HG03442 (cell line): ENCODE results near the gene TFRC.
A peak's percentile ranks its signal among the peaks of the same experiment; 100 is the strongest.
"Not testable (repeated sequence)": the region's sequence is repeated elsewhere in the genome, so short reads cannot be mapped to it uniquely, and the experiment has no call there.

Experiments used
- ATAC-seq: cut with Tn5 transposase; IDR thresholded peaks from one replicate; pipeline ENCODE4 v1.9.1; 2021; ENCODE audit warnings: mild to moderate bottlenecking, moderate library complexity; ENCODE audit not compliant: unreplicated experiment

The TFRC gene

DNA sequence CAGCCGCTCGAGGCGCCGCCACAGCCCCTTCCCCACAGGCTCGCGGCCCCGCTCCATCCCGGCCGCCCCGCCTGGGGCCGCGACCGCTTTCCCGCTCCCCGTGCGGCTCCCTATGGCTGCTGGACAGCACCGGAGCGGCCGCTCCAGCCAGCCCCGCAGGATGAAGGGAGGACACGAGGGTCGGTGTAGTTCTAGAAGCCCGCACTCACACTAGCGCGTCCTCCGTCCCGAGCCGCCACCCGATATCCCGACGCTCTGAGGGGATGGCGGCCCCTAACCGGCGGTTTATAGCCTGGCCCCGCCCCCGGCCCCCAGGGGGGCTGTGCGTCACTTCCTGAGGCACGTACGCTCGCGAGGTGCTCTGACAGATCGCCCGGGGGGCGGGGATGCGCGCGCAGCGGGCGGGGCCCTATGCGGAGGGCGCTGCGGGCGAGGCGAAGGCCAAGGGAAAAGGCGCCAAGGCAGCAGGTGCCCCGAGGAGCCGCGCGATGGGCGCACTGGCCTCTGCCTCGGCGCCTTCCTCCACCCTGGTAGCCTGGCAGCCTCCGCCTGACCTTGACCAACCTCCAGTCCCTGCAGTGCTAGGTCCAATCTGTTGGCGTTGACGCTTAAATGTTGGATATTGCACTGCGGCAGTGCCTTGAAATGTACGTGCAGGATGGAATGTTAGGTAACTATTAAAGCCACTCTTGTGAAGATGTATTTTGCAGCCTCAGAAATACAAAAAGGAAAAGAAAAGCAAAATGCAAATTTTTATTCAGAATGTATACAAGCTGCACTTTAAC is at the start of gene TFRC:
Gene TFRC (minus strand): TSS at position 257 of the 785 bp plus-strand sequence. CDS start 4,991 bp downstream, outside the sequence.
- ATAC-seq = peak; percentile 88

DNA sequence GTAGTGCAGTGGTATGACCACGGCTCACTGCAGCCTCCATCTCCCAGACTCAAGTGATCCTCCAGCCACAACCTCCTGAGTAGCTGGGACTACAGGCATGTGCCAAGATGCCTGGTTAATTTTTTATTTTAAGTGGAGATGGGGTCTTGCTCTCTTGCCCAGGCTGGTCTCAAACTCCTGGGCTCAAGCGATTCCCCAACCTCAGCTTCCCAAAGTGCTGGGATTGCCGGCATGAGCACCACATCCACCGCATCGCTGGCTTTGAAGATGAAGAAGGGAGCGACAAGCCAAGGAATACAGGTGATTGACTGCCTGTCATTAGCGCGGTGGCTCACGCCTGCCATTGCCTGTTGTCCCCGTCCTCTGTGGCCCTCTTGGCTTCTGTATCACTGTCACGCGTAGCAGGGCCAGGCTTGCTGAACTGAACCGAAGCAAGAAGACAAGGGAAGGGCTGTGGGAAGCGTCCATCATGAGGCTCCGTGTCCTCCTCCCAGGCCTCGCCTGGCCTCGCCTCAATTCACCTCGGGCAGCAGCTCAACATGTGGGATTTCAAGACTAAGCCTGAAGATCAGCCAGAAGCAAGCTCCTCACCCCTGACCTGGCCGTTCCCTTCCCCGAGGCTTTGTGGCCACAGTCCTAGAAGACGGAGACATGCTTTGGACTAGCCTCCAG is 46.4 kb upstream of the TFRC start:
- ATAC-seq = no peak

DNA sequence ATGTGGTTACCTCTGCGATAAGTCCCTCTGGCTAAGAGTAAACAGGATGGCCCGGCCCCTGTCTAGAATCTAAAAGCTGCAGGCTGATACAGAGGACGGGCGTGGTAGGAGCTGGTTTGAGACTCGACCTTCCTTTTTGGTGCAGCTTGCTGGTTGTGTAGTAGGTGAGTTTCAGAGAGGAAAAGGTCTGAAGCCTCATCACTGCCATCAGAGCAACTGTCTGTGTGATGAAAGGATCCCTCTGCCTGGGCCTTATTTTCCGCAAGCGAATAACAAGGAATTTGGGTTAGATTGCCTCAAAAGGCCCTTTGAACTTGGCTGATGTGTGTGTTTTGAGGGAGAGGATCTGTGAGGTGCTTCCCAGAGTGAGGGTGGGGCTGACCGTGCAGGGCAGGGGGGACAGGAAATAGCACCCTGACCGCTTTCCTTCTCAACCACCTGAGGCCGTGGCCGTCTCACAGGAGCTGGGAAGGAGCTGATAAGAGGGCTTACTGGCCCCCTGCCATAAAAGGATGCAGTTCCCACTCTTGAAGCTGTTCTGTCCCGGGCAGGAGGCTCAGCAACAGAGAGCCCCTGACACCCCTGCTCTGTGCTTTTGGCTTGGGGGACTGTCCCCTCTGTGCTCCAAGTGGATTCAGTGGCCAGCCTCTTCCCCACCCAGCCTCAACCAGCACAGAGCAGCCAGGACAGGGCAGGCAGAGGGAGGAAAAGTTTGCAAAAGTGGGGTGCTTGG is 45.6 kb upstream of the TFRC start:
- no peak for ATAC-seq

DNA sequence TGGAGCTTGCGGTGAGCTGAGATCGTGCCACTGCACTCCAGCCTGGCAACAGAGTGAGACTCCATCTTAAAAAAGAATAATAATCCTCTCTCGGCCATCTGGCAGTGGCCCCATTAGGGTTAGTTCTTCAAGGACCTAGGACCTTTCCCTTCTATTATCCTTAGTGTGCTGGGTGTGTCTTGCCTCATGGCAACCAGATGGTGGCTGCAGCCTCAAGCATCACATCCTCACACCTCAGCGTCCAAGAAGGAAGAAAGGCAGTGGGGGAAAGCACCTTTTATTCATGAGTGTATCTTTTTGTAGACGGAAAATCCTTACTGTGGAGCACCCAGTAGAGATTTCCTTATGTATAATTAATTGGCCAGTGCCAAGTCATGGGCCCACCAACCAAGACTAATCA is 42.7 kb upstream of the TFRC start:
- no peak for ATAC-seq

DNA sequence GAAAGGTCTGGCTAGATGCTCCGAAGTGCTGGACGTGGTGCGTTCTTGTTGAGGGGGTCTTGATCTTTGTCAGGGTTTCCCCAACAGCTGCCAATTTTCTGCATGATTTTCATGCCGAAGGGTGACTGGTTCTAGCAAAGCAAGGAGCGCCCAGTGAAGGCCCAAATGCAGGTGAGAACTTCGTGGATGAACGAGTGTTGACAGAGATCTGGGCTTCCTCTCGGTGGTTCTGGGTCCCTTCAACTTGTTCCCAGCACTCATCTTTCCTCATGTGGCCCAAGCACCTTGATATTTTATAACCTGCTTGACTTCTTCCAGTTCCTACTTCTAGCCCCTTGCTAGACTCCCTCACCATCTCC is 40.8 kb upstream of the TFRC start:
- no peak for ATAC-seq

DNA sequence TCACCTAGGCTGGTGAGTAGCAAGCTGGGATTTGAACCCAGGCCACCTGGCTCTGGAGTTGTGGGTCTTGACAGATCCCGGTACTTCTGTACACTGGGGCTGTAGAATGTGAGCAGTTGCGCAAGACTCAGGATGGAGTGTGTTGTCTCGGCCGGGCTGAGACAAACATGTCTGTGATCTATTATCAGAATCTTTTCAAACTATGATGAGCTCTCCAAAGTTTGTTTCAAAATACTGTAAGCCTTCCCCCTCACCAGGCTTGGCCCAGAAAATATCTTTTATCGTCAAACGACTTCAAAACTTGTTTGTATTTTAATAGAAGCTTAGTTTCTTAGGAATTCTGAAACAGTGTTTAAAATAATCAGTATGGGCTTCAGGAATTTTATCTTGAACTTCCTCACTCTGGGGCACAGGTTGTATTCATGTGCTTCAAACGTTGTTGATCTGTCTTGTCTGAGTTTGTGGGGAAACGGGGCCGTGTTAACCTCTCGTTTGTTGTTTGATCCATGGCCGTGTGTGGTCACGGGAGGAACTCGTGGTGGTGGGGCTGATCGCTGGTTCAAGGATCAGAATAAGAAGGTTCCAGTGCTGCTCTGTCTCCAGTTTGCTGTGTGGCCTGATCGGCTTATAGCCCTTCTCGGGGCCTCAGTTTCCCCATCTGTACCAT is 40.3 kb upstream of the TFRC start:
- ATAC-seq = no peak

DNA sequence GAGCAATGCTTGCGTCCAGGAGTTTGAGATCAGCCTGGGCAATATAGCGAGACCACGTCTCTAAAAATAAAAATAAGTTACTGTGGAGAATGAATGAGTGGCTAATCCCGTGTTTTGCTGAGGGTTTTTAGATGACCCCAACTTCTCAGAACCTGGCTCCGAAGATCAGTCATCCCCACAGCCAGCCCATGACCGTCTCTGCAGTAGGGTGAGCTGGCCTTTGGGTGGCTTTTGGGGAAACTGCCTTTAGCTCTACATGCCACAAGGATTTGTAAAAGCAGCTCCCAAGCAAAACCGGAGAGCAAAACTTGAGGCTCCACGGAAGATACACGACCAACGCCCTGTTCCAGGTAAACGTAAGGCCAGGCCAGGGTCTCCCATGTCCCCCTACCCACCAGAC is 39.2 kb upstream of the TFRC start:
- no peak for ATAC-seq

DNA sequence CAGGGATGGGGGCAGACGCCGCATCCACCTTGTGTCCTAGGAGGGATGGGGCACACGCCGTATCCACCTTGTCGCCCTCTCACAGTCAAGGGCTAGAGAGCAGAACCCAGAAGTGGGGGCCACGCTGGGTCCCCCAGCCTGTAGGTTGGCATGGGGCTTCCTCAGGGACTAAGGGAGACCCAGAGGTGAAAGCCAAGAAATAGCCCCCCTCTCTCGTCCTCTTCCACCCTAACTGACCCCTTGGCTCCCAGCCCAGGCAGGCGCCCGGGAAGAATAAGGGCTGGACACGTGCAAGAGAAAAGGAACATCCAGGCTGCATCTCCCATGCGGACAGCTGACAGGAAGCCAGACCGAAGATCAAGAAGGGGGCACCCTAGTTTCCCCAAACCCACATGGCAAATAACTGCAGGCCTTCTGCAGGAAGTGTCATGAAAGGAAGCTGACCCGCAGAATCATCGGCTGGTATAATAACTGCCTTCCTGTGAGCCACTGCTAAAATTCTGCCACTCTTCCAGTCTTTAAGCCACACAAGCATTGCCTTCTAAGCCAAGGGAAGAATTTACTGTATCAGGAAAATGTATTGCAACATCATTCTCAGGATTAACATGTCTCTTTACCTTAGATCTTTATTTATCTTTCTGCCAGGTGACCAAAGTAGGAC is 38.5 kb upstream of the TFRC start:
- no peak for ATAC-seq

DNA sequence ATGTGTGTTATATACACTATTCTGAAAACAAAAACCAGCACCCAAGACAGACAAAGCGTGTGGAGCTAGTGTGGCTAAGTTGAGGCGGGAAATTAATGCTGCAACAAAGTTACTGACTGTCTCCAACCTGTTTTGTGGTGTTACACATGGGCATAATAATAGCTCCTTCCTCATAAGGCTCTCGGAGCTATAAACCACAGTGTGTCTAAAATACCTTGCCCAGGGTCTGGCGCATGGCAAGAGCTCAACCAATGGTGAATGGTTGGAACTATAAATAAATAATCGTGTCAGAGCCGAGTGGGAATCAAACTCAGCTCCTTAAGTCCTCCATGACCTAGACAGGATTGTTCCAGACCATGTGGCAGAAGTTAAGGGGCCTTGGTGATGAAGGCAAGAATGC is 35.9 kb upstream of the TFRC start:
- ATAC-seq = no peak

DNA sequence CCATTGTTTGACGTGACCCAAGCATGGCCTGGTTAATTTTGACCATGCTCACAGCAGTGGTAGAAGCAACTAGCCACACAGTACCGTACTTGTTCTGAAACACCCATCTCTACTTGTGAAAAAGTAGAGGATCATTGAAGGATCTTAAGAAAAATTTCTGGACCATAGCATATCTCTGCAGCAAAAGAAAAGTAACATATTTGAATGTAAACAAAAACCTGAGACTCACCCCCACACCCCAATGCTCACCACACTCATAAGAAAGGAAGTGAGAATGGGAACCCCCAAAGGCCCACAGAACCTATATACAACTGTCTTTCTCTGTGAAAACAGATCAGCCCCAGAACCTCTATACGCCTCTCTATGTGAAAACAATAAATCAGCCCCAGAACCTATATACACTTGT is 33.8 kb upstream of the TFRC start:
- peak; percentile 74 for ATAC-seq

DNA sequence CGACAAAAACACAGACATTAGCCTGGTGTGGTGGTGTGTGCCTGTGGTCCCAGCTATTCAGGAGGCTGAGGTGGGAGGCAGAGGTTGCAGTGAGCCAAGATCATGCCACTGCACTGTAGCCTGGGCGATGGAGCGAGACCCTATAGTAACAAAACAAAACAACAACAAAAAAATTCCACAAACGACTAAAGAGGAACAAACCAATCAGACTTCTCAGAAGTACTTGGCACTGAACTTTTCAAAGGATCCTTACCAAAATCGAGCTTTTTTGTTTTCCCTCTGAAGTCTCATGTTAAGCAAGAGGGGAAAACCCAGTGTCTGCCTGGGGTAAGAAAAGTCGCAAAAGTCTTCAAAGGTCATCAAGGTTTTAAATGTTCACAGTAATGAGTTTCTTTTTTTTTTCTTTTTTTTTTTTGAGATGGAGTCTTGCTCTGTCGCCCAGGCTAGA is 30.1 kb upstream of the TFRC start:
- ATAC-seq = no peak

DNA sequence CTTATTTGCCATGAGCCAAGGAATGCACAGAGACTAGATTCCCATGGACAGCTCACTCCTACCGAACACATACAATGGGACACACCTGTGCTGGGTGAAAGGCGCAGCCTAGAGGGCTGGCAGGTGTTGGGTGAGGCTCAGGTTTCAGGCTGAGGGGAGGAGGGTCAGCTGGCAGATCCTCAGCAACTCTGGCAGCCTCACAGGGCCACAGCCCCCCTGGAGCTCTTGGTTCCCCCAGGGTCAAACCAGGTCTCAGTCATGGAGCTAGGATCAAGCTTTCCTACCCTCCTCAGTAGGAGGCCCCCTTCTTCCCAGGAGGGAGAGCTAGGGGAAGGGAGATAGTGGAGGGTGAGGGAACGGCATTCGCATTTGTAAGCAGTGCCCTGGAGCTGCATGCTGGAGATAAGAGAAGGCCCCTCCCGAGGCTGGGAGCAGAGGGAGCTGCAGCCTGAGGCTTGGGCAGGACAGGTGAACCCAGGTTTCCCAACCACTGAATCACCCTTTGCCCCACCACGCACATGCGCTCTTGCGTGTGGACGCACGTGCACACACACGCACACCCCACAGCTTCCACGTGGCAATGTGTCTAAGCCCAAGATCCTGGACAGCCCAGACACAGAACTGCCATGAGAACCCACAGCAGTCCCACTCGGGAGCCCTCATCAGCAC is 26.3 kb upstream of the TFRC start:
- no peak for ATAC-seq

DNA sequence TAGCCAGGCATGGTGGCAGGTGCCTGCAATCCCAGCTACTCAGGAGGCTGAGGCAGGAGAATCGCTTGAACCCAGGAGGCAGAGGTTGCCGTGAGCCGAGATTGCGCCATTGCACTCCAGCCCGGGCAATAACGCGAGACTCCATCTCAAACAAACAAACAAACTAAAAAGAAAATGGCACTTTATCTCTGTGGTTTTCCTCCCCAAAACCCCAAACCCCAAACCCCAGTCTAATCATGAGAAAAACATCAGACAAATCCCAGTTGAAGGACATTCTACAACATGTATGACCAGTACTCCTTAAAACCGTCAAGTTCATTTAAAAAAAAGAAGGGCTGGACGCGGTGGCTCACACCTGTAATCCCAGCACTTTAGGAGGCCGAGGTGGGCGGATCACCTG is 22.8 kb upstream of the TFRC start:
- ATAC-seq = not testable (repeated sequence)

DNA sequence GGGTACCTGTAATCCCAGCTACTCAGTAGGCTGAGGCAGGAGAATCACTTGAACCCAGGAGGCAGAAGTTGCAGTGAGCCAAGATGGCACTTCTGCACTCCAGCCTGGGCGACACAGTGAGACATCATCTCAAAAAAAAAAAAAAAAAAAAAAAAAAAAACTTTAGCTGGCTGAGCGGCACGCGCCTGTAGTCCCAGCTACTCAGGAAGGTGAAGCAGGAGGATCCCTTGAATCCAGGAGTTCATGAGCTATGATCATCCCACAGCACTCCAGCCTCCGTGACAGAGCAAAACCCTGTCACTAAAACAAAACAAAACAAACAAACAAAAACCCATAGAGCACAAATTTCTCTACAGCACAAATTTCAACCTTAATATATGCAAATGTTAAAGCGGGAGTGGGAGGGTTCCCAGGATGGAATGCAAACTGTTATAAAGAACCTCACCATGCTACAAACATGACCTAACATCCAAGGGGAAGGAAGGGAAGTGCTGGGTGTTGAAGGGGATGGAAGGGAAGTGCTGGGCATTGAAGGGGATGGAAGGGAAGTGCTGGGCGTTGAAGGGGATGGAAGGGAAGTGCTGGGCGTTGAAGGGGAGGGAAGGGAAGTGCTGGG is 16.6 kb upstream of the TFRC start:
- not testable (repeated sequence) for ATAC-seq

DNA sequence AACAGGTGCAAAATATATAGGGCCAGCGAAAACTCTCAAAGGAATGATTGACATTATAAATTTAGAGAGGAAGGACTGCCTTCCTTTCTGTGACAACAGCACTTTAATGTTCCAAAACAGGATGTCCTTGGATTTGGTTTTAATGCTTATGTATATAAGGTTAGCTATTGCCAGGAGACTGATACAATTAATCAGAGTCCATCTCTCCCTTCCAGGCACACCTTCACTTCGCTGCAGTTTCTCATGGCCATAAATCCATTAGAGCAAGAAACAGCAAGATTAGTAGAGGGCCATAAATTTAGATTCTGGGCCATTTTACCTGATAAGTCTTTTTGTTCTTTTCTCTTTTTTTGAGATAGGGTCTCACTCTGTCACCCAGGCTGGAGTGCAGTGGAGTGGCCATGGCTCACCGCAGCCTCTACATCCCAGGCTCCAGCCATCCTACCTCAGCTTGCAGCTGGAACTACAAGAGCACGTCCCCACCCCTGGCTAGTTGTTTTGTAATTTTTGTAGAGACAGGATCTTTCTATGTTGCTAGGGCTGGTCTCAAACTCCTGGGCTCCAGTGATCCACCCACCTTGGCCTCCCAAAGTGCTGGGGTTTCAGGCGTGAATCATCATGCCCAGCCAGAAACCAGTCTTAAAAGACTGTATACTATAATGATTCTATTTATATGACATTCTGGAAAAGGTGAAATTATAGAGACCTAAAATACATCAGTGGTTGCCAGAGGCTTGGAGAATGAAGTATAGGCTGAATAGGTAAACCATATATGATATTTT is 15.7 kb upstream of the TFRC start:
- no peak for ATAC-seq

DNA sequence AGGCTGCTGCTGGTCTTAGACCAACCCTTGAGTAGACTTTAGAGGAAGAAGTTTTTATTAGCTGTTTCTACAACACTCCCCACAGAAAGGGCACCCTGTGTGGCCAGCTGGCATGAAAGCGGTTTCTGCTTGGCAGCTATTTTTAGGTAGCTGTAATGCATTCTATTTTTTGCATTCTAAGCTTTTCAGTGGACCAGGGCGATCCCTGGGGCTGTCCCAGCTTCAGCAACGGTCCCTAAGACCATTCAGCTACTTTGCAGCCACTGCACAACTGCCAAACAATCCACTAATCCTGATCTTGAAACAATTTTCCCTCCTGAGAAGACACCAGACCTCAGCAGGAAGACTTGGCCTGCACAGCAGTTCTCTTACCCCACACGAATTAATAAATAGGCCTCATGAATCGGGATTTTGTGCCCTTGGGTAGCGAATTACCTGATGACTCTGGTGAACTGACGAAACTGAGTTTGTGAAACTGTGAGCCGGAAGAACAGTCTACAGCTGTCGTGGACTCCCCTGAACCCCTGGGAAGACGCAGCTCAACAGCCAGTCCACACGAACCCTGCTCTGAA is 14.6 kb upstream of the TFRC start:
- peak; percentile 67 for ATAC-seq

DNA sequence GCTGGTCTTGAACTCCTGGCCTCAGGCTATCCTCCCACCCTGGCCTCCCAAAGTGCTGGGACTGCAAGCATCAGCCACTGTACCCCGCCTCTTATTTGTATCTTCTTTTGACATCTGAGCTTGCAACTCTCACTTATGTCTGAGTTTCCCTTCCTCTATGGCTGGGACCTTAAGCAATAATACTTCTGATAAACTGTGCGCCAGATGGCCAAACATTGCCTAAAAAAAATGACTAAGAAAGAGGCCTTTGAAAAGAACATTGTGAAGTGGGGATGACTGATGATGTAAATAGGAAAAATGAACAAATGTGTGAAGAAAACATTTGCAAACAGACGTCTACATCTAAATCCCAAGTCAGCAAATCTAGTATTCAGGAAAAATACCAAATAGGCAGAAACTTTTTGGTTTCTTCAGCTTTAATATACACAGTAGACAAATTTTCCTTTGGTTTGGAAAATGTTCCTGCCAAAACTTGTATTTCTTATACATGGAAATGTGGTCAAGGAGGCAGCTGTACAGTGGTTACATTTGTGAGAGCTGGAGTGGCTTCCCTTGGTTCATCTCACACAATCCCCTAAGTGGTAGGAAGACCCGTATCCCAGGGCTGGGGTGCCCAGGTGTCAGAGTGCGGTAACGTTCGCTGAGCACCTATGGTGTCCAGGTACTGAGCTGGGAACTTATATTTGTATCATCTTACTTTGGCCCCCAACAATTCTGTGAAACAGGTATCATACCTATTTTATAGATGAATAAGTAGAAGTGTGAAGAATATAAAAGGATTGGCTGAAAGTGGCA is 11.6 kb upstream of the TFRC start:
- no peak for ATAC-seq

DNA sequence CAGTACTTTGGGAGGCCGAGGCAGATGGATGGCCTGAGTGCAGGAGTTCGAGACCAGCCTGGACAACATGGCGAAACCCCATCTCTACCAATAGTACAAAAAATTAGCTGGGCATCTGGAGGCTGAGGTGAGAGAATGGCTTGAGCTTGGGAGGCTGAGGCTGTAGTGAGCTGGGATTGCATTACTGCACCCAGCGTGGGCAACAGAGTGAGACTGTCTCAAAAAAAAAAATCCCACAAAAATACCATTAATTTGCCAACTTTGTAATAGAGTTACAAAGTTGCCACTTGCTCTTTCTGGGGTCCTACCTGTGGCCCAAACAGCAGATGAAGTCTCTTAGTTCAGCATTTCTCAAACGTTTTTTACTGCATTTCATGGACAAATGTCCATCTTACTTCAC is 6.0 kb upstream of the TFRC start:
- ATAC-seq = no peak
